HTERT RPE-1 (cell line): ENCODE data around the gene CRYAA.
"Not testable (repeated sequence)": the region's sequence is repeated elsewhere in the genome, so short reads cannot be mapped to it uniquely, and the experiment has no call there.

Source experiments
- in situ Hi-C: fragments of 300-500 bp; cut with MboI; formaldehyde crosslinking; loops from 4 replicates; pipeline ENCODE4 v1.14.3; 2020; ENCODE audit warnings: low sequenced_read_pairs

The CRYAA gene

GRCh38 chr21:43177043-43177906 is 8.5 kb downstream of the CRYAA start:
- in situ Hi-C loops, result not testable (repeated sequence)

DNA sequence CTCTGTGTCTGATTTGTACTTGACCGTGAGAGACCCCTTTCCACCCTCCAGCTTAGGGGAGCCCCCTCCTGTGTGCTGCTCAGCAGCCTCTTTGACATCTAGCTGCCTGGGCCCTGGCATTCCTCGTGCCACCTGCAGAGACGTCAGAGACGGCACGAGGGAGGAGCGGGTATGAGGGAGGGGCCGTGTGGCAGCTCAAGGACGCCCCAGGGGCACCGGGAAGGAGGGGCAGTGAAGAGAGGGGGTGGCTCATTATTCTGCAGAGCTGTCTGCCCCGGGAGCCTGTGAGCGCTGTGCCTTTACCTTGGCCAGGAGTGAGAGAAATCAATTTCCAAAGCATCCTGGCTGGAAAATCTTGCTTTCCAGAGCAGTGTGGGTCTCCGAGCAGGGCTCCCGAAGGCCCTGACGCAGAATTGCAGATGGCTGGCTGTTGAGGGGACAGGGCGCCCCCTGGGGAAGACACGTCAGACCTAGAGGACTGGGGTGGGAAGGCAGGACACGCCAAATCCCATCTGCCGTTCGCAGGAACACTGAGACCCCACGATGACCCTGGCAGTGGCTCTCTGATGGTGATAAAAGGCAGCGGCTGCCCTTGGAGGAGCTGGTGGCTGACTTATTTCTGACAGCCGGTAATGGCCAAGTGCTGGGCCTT is 9.5 kb downstream of the CRYAA start:
- in situ Hi-C loops, result not testable (repeated sequence)

DNA sequence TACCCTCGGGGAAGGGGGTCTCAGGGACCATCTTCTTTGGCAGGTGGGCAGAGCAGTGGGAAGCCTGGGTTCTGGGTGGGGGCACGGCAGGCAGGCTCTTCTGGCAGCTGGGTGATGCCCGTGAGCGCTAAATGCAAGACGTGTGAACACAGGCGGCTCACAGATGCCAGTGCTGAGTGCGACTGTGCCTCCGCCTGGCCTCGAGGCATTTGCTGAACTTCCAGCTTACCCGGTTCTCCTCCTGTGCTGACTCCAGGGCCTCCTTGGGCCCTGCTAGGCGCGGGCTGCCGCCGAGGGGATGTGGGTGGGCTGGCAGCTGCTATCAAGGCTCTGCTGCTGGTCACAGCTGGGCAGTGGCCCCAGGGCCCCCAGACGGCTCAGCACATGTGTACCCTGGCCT is 12.2 kb downstream of the CRYAA start:
- in situ Hi-C loops, result not testable (repeated sequence)

GRCh38 chr21:43187268-43187667 is 18.5 kb downstream of the CRYAA start:
- in situ Hi-C loops, result not testable (repeated sequence)

DNA sequence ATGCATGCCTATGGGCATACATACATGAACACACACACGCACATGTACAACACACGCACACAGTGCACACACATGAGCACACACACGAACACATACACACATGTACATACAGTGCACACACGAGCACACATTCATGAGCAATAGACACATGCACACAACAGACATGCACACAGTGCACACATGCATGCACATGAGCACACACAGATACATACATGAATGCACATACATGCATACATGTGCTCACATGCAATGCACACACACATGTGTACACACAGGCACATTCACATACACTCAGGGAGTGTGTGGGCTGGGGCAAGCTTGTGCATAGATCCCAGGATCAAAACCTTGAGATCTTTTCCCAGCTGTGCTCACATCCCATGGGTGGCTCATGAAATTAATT is 18.9 kb downstream of the CRYAA start:
- in situ Hi-C loops, result no loop called here

GRCh38 chr21:43188181-43188580 is 19.4 kb downstream of the CRYAA start:
- in situ Hi-C loops, result no loop called here

- in situ Hi-C loops, result no loop called here
Observed at GRCh38 chr21:43188592-43189210, 19.9 kb downstream of the CRYAA start.

- in situ Hi-C loops, result no loop called here
Observed at GRCh38 chr21:43189936-43190335, 21.1 kb downstream of the CRYAA start.

DNA sequence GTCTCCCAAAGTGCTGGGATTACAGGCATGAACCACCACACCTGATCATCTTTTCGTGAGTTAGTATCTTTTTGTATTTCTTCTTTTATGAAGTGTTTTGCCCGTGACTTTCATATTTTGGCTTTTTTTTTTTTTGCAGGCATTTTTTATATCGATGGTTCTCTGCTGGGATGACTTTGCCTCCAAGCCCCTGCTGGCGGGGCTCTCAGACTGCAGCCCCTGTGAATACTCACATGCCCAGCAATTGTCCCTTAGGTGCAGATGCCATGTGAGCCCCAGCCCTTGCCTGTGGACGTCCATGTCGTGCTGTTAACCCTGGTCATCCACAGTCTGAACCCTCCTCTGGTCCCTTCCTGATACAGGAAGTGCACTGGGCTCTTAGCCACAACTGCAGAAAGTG is 21.7 kb downstream of the CRYAA start:
- in situ Hi-C loops, result no loop called here

- in situ Hi-C loops, result no loop called here
Observed at GRCh38 chr21:43190951-43191350, 22.1 kb downstream of the CRYAA start.

GRCh38 chr21:43191521-43191920 is 22.7 kb downstream of the CRYAA start:
- in situ Hi-C loops, result no loop called here

DNA sequence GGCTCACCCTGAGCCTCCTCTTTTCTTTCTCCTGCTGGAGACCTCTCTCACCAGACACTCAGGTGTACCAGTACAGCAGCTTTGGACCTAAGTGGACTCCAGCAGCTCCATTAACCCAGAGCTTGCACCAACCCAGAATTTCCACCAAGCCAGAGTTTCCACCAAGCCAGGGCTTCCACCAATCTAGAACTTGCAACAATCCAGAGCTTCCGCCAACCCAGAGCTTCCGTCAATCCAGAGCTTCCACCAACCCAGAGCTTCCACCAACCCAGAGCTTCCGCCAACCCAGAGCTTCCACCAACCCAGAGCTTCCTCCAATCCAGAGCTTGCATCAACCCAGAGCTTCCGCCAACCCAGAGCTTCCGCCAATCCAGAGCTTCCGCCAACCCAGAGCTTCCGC is 23.2 kb downstream of the CRYAA start:
- in situ Hi-C loops, result no loop called here

DNA sequence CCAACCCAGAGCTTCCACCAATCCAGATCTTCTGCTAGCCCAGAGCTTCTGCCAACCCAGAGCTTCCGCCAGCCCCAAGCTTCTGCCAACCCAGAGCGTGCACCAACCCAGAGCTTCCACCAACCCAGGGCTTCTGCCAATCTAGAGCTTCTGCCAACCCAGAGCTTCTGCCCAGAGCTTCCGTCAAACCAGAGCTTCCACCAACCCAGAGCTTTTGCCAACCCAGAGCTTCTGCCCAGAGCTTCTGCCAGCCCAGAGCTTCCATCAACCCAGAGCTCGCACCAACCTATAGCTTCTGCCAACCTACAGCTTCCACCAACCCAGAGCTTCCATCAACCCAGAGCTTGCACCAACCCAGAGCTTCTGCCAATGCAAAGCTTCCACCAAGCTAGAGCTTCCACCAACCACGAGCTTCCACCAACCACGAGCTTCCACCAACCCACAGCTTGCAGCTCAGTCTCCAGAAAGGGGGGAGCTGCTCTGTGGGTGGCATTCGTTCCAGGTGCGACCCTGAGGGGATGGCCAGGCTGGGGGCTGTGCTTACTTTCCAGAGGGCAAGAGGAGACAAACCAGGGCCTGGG is 23.8 kb downstream of the CRYAA start:
- in situ Hi-C loops, result no loop called here

- in situ Hi-C loops, result no loop called here
Observed at GRCh38 chr21:43193088-43193650, 24.4 kb downstream of the CRYAA start.

- in situ Hi-C loops, result no loop called here
Observed at GRCh38 chr21:43193651-43194302, 25.0 kb downstream of the CRYAA start.

- in situ Hi-C loops, result no loop called here
Observed at GRCh38 chr21:43194303-43195120, 25.7 kb downstream of the CRYAA start.

DNA sequence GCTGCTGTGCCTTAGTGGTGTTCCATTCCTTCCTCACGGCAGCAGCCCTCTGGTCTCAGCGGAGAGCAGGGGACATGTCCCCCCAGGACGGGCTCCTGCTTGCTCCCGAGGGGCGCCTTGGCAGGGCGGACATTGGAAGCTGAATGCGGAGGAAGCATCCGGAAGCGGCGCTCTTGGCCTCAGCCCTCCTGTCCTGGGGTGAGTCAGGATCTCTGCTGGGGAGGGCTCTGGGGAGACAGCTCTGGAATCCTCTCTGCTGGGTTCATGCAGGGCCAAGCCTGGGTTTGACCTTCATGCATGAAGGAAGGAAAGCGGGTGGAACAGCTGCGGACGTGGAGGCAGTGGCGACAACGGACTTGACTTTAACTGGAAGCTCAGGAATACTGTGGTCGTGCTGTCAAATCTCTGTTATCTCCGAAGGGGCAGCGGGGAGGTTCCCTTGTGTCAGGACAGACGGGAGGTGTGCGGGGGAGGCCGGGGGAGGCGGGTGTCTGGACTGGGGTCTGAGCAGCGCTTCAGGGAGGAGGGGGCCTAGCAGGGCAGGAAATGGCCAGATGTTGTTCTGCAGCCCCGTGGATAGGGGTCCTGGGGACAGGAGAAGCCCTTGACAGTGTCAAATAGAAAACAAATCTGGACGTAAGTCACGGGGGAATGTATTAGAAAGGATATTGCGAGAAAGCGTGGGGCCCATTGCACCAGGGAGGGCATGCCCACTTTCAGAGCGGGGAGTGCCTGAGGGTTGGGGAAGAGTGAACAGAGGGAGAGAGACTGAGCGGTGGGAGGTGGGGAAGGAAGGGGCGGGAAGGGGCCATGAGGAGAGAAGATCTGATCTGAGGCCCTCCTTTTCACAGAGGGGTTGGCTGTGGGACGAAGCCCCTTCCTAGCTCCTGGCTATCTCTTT is 26.6 kb downstream of the CRYAA start:
- in situ Hi-C loops, result no loop called here

DNA sequence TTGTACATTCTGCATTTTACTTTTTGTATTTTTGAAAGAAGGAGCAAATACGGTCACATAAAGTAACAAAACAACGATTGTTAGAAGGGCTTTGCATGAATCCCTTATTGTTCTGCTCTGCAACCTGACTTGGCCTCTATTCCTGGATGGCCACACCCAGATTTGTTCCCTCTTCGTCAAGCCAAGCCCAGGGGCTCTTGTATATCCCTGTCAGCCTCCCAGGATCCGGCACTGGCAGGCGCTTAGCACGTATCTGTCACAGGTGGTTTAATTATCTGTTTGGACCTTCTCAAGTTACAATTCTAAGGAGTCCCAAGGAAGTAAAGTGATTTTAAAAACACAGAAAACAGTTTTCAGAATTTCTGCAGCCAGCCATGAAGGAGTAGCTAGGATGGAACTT is 28.0 kb downstream of the CRYAA start:
- in situ Hi-C loops, result no loop called here

DNA sequence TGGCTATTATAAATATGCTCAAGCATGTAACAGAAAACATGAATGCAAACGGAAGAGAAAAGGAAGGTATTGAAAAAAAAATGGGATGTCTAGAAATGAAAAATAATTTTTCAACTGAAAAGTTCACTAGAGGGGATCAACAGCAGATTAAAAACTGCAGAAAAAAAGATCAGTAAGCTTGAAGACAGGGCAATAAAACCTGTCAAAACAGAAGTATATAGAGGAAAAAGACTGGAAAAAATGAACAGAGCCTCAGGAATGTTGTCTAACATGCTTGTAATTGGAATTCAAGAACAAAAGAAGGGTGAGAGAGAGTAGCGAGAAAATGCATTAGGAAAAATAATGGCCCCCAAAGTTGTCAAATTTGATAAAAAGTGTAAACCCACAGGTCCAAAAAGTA is 29.6 kb downstream of the CRYAA start:
- in situ Hi-C loops, result no loop called here
